ENCODE data around the gene GLB1L3. TPM values are rescaled to one million over a fixed set of nuclear protein-coding genes. Genes with fewer than 3 reads are reported as not detected.
A peak's percentile ranks its signal among the peaks of the same experiment; 100 is the strongest.

Gene GLB1L3
- total and polyA plus RNA-seq, 2 of the 4 experiments (the other 2 are of a cell fraction), result not detected

GRCh38 chr11:134276396-134277182, 410 bp downstream of the GLB1L3 start:
- no peak overlapping the region for H2BK120ac ChIP-seq (ENCODE audit: low read depth, low read length)
- no peak overlapping the region for H3K4me3 ChIP-seq (ENCODE audit: insufficient read depth, low read depth, low read length)
- H4K8ac ChIP-seq (ENCODE audit: low read depth in 2 of 2, low read length in 2 of 2), result no peak overlapping the region
- intact Hi-C loops (cut with micrococcal nuclease), result no loop called here
- H3K23ac ChIP-seq (ENCODE audit: low read depth, low read length), result no peak overlapping the region
- no peak for ATAC-seq (ENCODE audit: low read depth)
- WGBS, 2 experiments (ENCODE audit: extremely low coverage in 2 of 2, insufficient read length in 1 of 2), result 1% methylated on average over 26 of the region's 88 CpGs; no CpG with 5 or more reads in 1 of the 2 experiments
- dilution Hi-C loops (cut with HindIII; ENCODE audit: low sequenced_read_pairs, unreplicated experiment), result no loop called here
- H3K18ac ChIP-seq (ENCODE audit: low read depth, low read length), result no peak overlapping the region
- CTCF ChIA-PET, result no interaction called here
- H2BK15ac ChIP-seq (ENCODE audit: low read depth, low read length), result no peak overlapping the region
- TF ChIP-seq BHLHE40 (IDR thresholded peaks at IDR 0.05; ENCODE audit: low read depth, low read length) (no peak), SMC3 (IDR thresholded peaks at IDR 0.05; ENCODE audit: low read depth, low read length) (no peak), RFX5 (IDR thresholded peaks at IDR 0.05; ENCODE audit: low read depth, low read length) (no peak), CEBPB (IDR thresholded peaks at IDR 0.05; ENCODE audit: low read depth, low read length) (no peak), RAD21 (IDR thresholded peaks at IDR 0.05; ENCODE audit: low read length) (no peak), MAZ (IDR thresholded peaks at IDR 0.05; ENCODE audit: borderline replicate concordance, low read depth, low read length) (no peak), RCOR1 (IDR thresholded peaks at IDR 0.05; ENCODE audit: insufficient replicate concordance, low read length) (no peak), MXI1 (IDR thresholded peaks at IDR 0.05; ENCODE audit: borderline replicate concordance, low read depth, low read length) (no peak)
- TF ChIP-seq, protein P1, sequence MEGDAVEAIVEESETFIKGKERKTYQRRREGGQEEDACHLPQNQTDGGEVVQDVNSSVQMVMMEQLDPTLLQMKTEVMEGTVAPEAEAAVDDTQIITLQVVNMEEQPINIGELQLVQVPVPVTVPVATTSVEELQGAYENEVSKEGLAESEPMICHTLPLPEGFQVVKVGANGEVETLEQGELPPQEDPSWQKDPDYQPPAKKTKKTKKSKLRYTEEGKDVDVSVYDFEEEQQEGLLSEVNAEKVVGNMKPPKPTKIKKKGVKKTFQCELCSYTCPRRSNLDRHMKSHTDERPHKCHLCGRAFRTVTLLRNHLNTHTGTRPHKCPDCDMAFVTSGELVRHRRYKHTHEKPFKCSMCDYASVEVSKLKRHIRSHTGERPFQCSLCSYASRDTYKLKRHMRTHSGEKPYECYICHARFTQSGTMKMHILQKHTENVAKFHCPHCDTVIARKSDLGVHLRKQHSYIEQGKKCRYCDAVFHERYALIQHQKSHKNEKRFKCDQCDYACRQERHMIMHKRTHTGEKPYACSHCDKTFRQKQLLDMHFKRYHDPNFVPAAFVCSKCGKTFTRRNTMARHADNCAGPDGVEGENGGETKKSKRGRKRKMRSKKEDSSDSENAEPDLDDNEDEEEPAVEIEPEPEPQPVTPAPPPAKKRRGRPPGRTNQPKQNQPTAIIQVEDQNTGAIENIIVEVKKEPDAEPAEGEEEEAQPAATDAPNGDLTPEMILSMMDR (conservative IDR thresholded peaks at IDR 0.05; ENCODE audit: low read depth, low read length), result no peak
- no peak overlapping the region for H2BK20ac ChIP-seq (ENCODE audit: low read depth, low read length)
- H3K27me3 ChIP-seq (ENCODE audit: control insufficient read depth, insufficient read depth, low read length), result peaks cover 58% of the 10 kb centered on the region
- no peak for DNase-seq
- in situ Hi-C loops (cut with MboI; ENCODE audit: low sequenced_read_pairs), result no loop called here
- no peak overlapping the region; the same call in 1 of the 2 replicates for H3K4me2 ChIP-seq (ENCODE audit: low read depth, low read length)
- no peak overlapping the region for H2BK5ac ChIP-seq (ENCODE audit: low read depth, low read length, poor library complexity, severe bottlenecking)
- H3K4me1 ChIP-seq (ENCODE audit: control insufficient read depth, insufficient read depth, low read length), result peaks cover 1% of the 10 kb centered on the region; the same call in 1 of the 2 replicates
- no peak overlapping the region for H3K9ac ChIP-seq (ENCODE audit: low read depth, low read length)
- no peak overlapping the region for H3K14ac ChIP-seq (replicated peaks; ENCODE audit: low read depth, low read length)
- no peaks in the 10 kb centered on the region for H3K36me3 ChIP-seq (ENCODE audit: control insufficient read depth, insufficient read depth, low read length)
- BruUV-seq (replicated peaks), result no TSS peak
- no peaks in the 10 kb centered on the region for H4K20me1 ChIP-seq (ENCODE audit: insufficient read depth, low read length)
- H3K27ac ChIP-seq (ENCODE audit: insufficient read depth, low read length), result no peak overlapping the region
- peak overlapping the region; percentile 61 for H2AFZ ChIP-seq (replicated peaks; ENCODE audit: low read length, poor library complexity)
- no peaks in the 10 kb centered on the region for H3K9me1 ChIP-seq (ENCODE audit: insufficient read depth, low read length)
- no peak overlapping the region for H4K5ac ChIP-seq (ENCODE audit: low read depth, low read length)
- H2AK5ac ChIP-seq (ENCODE audit: low read depth, low read length), result no peak overlapping the region
- H3K56ac ChIP-seq (ENCODE audit: extremely low read depth, insufficient read depth, low read length), result no peak overlapping the region
- H2AK9ac ChIP-seq (replicated peaks; ENCODE audit: low read depth, low read length, poor library complexity), result peak overlapping the region; percentile 34
- POLR2A ChIA-PET (ENCODE audit: unreplicated experiment), result no interaction called here
- H3K9me3 ChIP-seq (ENCODE audit: control insufficient read depth, insufficient read depth, low read length), result peaks cover 9% of the 10 kb centered on the region
- no peak overlapping the region for H4K91ac ChIP-seq (ENCODE audit: insufficient read depth, low read depth, low read length)
- no peaks in the 10 kb centered on the region for H3K79me1 ChIP-seq (ENCODE audit: low read depth in 1 of 2, low read length in 2 of 2)
- H3K4ac ChIP-seq (ENCODE audit: low read depth, low read length), result no peak overlapping the region

All from IMR-90 (cell line).